H1 (cell line): ENCODE data around the gene AGAP1. TPM values are rescaled to one million over a fixed set of nuclear protein-coding genes. Genes with fewer than 3 reads are reported as not detected.
A peak's percentile ranks its signal among the peaks of the same experiment; 100 is the strongest.

ENCODE experiments used
- CTCF ChIA-PET: fragments of 300-600 bp; sonication (Branson Sonifier 250); formaldehyde crosslinking; loops from one replicate; lab custom pipeline; 2021; ENCODE audit not compliant: partially characterized antibody; lab: Charles Lee
- POLR2A ChIA-PET: fragments of 300-600 bp; sonication (Branson Sonifier 250); formaldehyde crosslinking; loops from one replicate; lab custom pipeline; 2021; ENCODE audit warnings: inconsistent platforms; ENCODE audit not compliant: partially characterized antibody; lab: Charles Lee
- DNase-seq, 2 experiments: peaks; one replicate each; pipeline versions ENCODE4 v3.0.0 to v3.0.0-alpha.2; 2010 to 2022; ENCODE audit warnings: low spot score in 2 of 2, low read depth in 1 of 2, mixed read lengths in 1 of 2
- FAIRE-seq: peaks from 2 replicates; lab custom pipeline; 2011; peaks lifted over from hg19 to GRCh38; lab: Jason Lieb, UNC
- H2AFZ ChIP-seq: 2 replicates; pipeline ENCODE4 v1.8.1; 2012; ENCODE audit warnings: low read length, inconsistent platforms
- H2AK5ac ChIP-seq: 2 replicates; pipeline ENCODE4 v1.6.1; 2013; ENCODE audit warnings: low read depth, low read length
- H2BK120ac ChIP-seq: replicated peaks from 2 replicates; pipeline ENCODE3; 2013; ENCODE audit warnings: low read depth, low read length, inconsistent platforms
- H2BK12ac ChIP-seq: 2 replicates; pipeline ENCODE4 v1.6.1; 2013; ENCODE audit warnings: low read depth, low read length
- H2BK15ac ChIP-seq: 2 replicates; pipeline ENCODE4 v1.6.1; 2013; ENCODE audit warnings: low read length
- H2BK20ac ChIP-seq: 2 replicates; pipeline ENCODE4 v1.6.1; 2013; ENCODE audit warnings: low read length
- H2BK5ac ChIP-seq: 2 replicates; pipeline ENCODE4 v1.6.1; 2013; ENCODE audit warnings: low read depth, low read length
- H3K14ac ChIP-seq: 2 replicates; pipeline ENCODE4 v1.6.1; 2013; ENCODE audit warnings: inconsistent platforms; ENCODE audit not compliant: insufficient read length
- H3K18ac ChIP-seq: 2 replicates; pipeline ENCODE4 v1.6.1; 2013; ENCODE audit warnings: low read length; ENCODE audit errors: extremely low read depth
- H3K23ac ChIP-seq: 2 replicates; pipeline ENCODE4 v1.6.1; 2013; ENCODE audit warnings: inconsistent platforms; ENCODE audit not compliant: insufficient read length
- H3K23me2 ChIP-seq: 2 replicates; pipeline ENCODE4 v1.6.1; 2013; ENCODE audit warnings: low read depth, low read length
- H3K27ac ChIP-seq: 2 replicates; pipeline ENCODE4 v1.6.1; 2011; ENCODE audit warnings: low read depth, low read length, inconsistent platforms
- H3K27me3 ChIP-seq, 4 experiments: replicated peaks in 1 of 4; 1 replicate in 1 of 4; 2 replicates in 3 of 4; pipeline versions ENCODE4 v1.6.1 to v1.8.1; 2011 to 2013; ENCODE audit warnings: low read length in 3 of 4, mild to moderate bottlenecking in 3 of 4, inconsistent platforms in 2 of 4, mixed read lengths in 2 of 4, moderate library complexity in 1 of 4; ENCODE audit not compliant: control insufficient read depth in 3 of 4, insufficient read depth in 3 of 4; ENCODE audit errors: extremely low read depth in 1 of 4
- H3K36me3 ChIP-seq, 4 experiments: 2 replicates each; pipeline versions ENCODE4 v1.6.1 to v1.8.1; 2011 to 2013; ENCODE audit warnings: mild to moderate bottlenecking in 4 of 4, low read length in 3 of 4, moderate library complexity in 2 of 4, control low read depth in 1 of 4, inconsistent platforms in 1 of 4; ENCODE audit not compliant: insufficient read depth in 4 of 4, control insufficient read depth in 2 of 4
- H3K4ac ChIP-seq: replicated peaks from 2 replicates; pipeline ENCODE3; 2013; ENCODE audit warnings: low read length, low read depth, mixed read lengths, inconsistent platforms; ENCODE audit not compliant: insufficient read length
- H3K4me1 ChIP-seq, 4 experiments: replicated peaks in 1 of 4; 1 replicate in 1 of 4; 2 replicates in 3 of 4; pipeline versions ENCODE4 v1.6.1 to v1.8.1; 2011 to 2013; ENCODE audit warnings: low read length in 3 of 4, inconsistent platforms in 2 of 4, mixed read lengths in 1 of 4; ENCODE audit not compliant: insufficient read depth in 4 of 4, control insufficient read depth in 3 of 4
- H3K4me2 ChIP-seq, 2 experiments: 2 replicates each; pipeline versions ENCODE4 v1.6.1 to v1.8.1; 2011 to 2013; ENCODE audit warnings: low read depth in 2 of 2, low read length in 2 of 2, control low read depth in 1 of 2, inconsistent platforms in 1 of 2, mild to moderate bottlenecking in 1 of 2; ENCODE audit not compliant: insufficient read depth in 1 of 2
- H3K4me3 ChIP-seq, 4 experiments: fragments of 200-600, 300-600 bp in 1 of 4; sonication (generic), shearing (Covaris generic), sonication (Bioruptor Twin) in 1 of 4; 2 replicates each; pipeline versions ENCODE4 v1.5.1 to v1.8.1; 2011 to 2016; ENCODE audit warnings: low read length in 4 of 4, low read depth in 3 of 4, control low read depth in 2 of 4, inconsistent platforms in 2 of 4, mild to moderate bottlenecking in 2 of 4, mixed read lengths in 1 of 4, moderate library complexity in 1 of 4; ENCODE audit not compliant: insufficient read depth in 2 of 4; ENCODE audit errors: extremely low read depth in 1 of 4
- H3K56ac ChIP-seq: replicated peaks from 2 replicates; pipeline ENCODE3; 2013; ENCODE audit warnings: low read depth, mild to moderate bottlenecking, mixed read lengths, low read length, inconsistent platforms; ENCODE audit not compliant: insufficient read length
- H3K79me1 ChIP-seq: 2 replicates; pipeline ENCODE4 v1.6.1; 2013; ENCODE audit warnings: low read depth, low read length, control low read depth
- H3K79me2 ChIP-seq, 2 experiments: 2 replicates each; pipeline versions ENCODE4 v1.6.1 to v1.8.1; 2012 to 2013; ENCODE audit warnings: low read length in 2 of 2, mild to moderate bottlenecking in 2 of 2, inconsistent platforms in 1 of 2; ENCODE audit not compliant: insufficient read depth in 2 of 2, control insufficient read depth in 1 of 2
- H3K9ac ChIP-seq, 4 experiments: replicated peaks in 1 of 4; 1 replicate in 1 of 4; 2 replicates in 3 of 4; pipeline versions ENCODE4 v1.6.1 to v1.8.1; 2011 to 2013; ENCODE audit warnings: low read depth in 3 of 4, low read length in 3 of 4, control low read depth in 2 of 4, mild to moderate bottlenecking in 2 of 4, moderate library complexity in 2 of 4, inconsistent platforms in 1 of 4; ENCODE audit errors: extremely low read depth in 1 of 4
- H3K9me3 ChIP-seq, 2 experiments: 2 replicates each; pipeline versions ENCODE4 v1.6.1 to v1.8.1; 2012 to 2013; ENCODE audit warnings: mild to moderate bottlenecking in 2 of 2, moderate library complexity in 2 of 2, control low read depth in 1 of 2, inconsistent platforms in 1 of 2, low read depth in 1 of 2, low read length in 1 of 2, mixed read lengths in 1 of 2; ENCODE audit not compliant: insufficient read depth in 2 of 2
- H4K20me1 ChIP-seq, 2 experiments: replicated peaks in 1 of 2; 2 replicates each; pipeline versions ENCODE3 to v1.8.1; 2011 to 2013; ENCODE audit warnings: inconsistent platforms in 2 of 2, low read length in 2 of 2, mild to moderate bottlenecking in 1 of 2; ENCODE audit not compliant: insufficient read depth in 2 of 2, control insufficient read depth in 1 of 2
- H4K5ac ChIP-seq: 2 replicates; pipeline ENCODE4 v1.6.1; 2013; ENCODE audit warnings: low read length, low read depth, mixed read lengths, inconsistent platforms; ENCODE audit not compliant: insufficient read length
- H4K8ac ChIP-seq: 2 replicates; pipeline ENCODE4 v1.8.0; 2013; ENCODE audit warnings: mild to moderate bottlenecking, moderate library complexity, low read length, inconsistent platforms; ENCODE audit not compliant: insufficient read depth; ENCODE audit errors: extremely low read depth
- H4K91ac ChIP-seq: replicated peaks from 2 replicates; pipeline ENCODE3; 2013; ENCODE audit warnings: low read length, mixed read lengths, inconsistent platforms; ENCODE audit not compliant: insufficient read length
- BRCA1 ChIP-seq: IDR thresholded peaks from 2 replicates; pipeline ENCODE4 v1.6.1; 2012; ENCODE audit warnings: low read depth, low read length, improper control_type of control experiment
- CREB1 ChIP-seq: IDR thresholded peaks from 2 replicates; pipeline ENCODE4 v1.6.1; 2012; ENCODE audit warnings: inconsistent platforms
- EP300 ChIP-seq, 2 experiments: IDR thresholded peaks; 1 replicate in 1 of 2; 2 replicates in 1 of 2; pipeline ENCODE4 v1.6.1; 2011 to 2012; ENCODE audit warnings: low read depth in 2 of 2, low read length in 2 of 2, mild to moderate bottlenecking in 2 of 2, borderline replicate concordance in 1 of 2, inconsistent platforms in 1 of 2, moderate library complexity in 1 of 2
- EZH2 ChIP-seq: fragments of 200-600 bp; sonication (generic); IDR thresholded peaks from 2 replicates; pipeline ENCODE4 v1.7.1; 2012; ENCODE audit warnings: low read depth, mild to moderate bottlenecking, moderate library complexity, low read length, inconsistent platforms; ENCODE audit not compliant: severe bottlenecking
- GABPA ChIP-seq: IDR thresholded peaks from 2 replicates; pipeline ENCODE4 v1.6.1; 2011; ENCODE audit warnings: mild to moderate bottlenecking, low read length, moderate library complexity, borderline replicate concordance; ENCODE audit not compliant: insufficient read depth
- POU5F1 ChIP-seq: IDR thresholded peaks from 2 replicates; pipeline ENCODE4 v1.6.1; 2011; ENCODE audit warnings: low read depth, mild to moderate bottlenecking, low read length, moderate library complexity
- RAD21 ChIP-seq, 2 experiments: IDR thresholded peaks in 1 of 2; conservative IDR thresholded peaks in 1 of 2; 2 replicates each; pipeline ENCODE4 v1.6.1; 2011; ENCODE audit warnings: low read depth in 2 of 2, low read length in 2 of 2, improper control_type of control experiment in 1 of 2, inconsistent platforms in 1 of 2, mild to moderate bottlenecking in 1 of 2, moderate library complexity in 1 of 2
- RXRA ChIP-seq: IDR thresholded peaks from 2 replicates; pipeline ENCODE4 v1.6.1; 2011; ENCODE audit warnings: low read depth, mild to moderate bottlenecking, low read length, moderate library complexity; ENCODE audit not compliant: insufficient read depth
- SP2 ChIP-seq: IDR thresholded peaks from 2 replicates; pipeline ENCODE4 v1.6.1; 2012; ENCODE audit warnings: mild to moderate bottlenecking, low read length, inconsistent platforms
- SP4 ChIP-seq: IDR thresholded peaks from 2 replicates; pipeline ENCODE4 v1.6.1; 2012; ENCODE audit warnings: low read length, inconsistent platforms
- TAF1 ChIP-seq: IDR thresholded peaks from 2 replicates; pipeline ENCODE4 v1.6.1; 2011; ENCODE audit warnings: mild to moderate bottlenecking, low read depth, low read length
- TEAD4 ChIP-seq: IDR thresholded peaks from 2 replicates; pipeline ENCODE4 v1.6.1; 2012; ENCODE audit warnings: low read depth, low read length, inconsistent platforms, mixed read lengths
- ZNF274 ChIP-seq: IDR thresholded peaks from 2 replicates; pipeline ENCODE4 v1.7.0; 2012; ENCODE audit warnings: low read length, borderline replicate concordance; ENCODE audit errors: extremely low read depth
- WGBS, 2 experiments: shearing (Covaris generic) in 1 of 2; methylation state at CpG; one replicate each; pipeline versions ENCODE4 v1.1.6 to v1.1.7; 2013 to 2015; ENCODE audit warnings: low lambda C conversion rate in 2 of 2, mixed read lengths in 2 of 2, inconsistent platforms in 1 of 2, low coverage in 1 of 2, missing lambda C conversion rate in 1 of 2; ENCODE audit not compliant: insufficient replicate concordance in 2 of 2, insufficient coverage in 1 of 2, insufficient read length in 1 of 2; ENCODE audit errors: extremely low coverage in 1 of 2, missing lambda C conversion rate in 1 of 2; 5-methylcytosine and 5-hydroxymethylcytosine counted together
- polyA plus RNA-seq, 7 experiments: library from polyadenylated mRNA; depleted of rRNA in 3 of 7; stranded (reverse) in 5 of 7; unstranded in 2 of 7; fragments of >200 nt in 5 of 7; fragments of 200-250 nt in 2 of 7; gene quantifications; 1 replicate in 5 of 7; 2 replicates in 1 of 7; 4 replicates in 1 of 7; pipeline versions ENCODE4 v1.2.1 to v1.2.3, GENCODE V29; 2011 to 2013; ENCODE audit warnings: missing spikeins in 2 of 7, mixed read lengths in 2 of 7
- total RNA-seq: library from RNA; stranded (reverse); fragmentation: NEBNext Ultra II Directional; extraction: Animal tissue kit (Norgen Biotek cat#: 25700); gene quantifications from 2 replicates; pipeline ENCODE4 v1.2.1, GENCODE V29; 2021

AGAP1 gene
- total and polyA plus RNA-seq, 2 of the 8 experiments (the other 6 are each of a cell fraction or from before 2014, with no cell fraction given) = 18.1 to 39.4 TPM

GRCh38 chr2:235715601-235716000 lies 221.8 kb downstream of the AGAP1 start:
- no peak for FAIRE-seq
- no peak overlapping the region for H2AK5ac ChIP-seq
- H3K18ac ChIP-seq = no peak overlapping the region
- H3K9me3 ChIP-seq = peaks cover 0 to 1% of the 10 kb centered on the region in 2 experiments; a peak in 1 of 4 replicates
- no peak overlapping the region for H4K5ac ChIP-seq
- H3K4me1 ChIP-seq = no peaks in the 10 kb centered on the region
- 92% methylated on average over 10 of the region's 10 CpGs; no CpG with 5 or more reads in 1 of the 2 experiments for WGBS, 2 experiments
- H4K91ac ChIP-seq = no peak overlapping the region
- no peak overlapping the region for H2BK120ac ChIP-seq
- H3K56ac ChIP-seq = no peak overlapping the region
- H3K79me2 ChIP-seq = peaks cover 0 to 3% of the 10 kb centered on the region in 2 experiments; a peak in 1 of 4 replicates
- no peak overlapping the region for H2AFZ ChIP-seq
- no peak overlapping the region for H3K4me2 ChIP-seq
- H3K23ac ChIP-seq = no peak overlapping the region
- no peak overlapping the region for H4K8ac ChIP-seq
- no peak overlapping the region for H3K14ac ChIP-seq
- H4K20me1 ChIP-seq = peaks cover 4 to 18% of the 10 kb centered on the region in 2 experiments
- no peak overlapping the region for H3K4me3 ChIP-seq
- peaks cover 0 to 9% (median under 1%) of the 10 kb centered on the region in 4 experiments; a peak in 3 of 8 replicates for H3K36me3 ChIP-seq
- POLR2A ChIA-PET = no interaction called here
- H2BK20ac ChIP-seq = no peak overlapping the region
- H2BK12ac ChIP-seq = no peak overlapping the region
- no peak overlapping the region for H3K27ac ChIP-seq
- no peak overlapping the region for H3K4ac ChIP-seq
- H2BK5ac ChIP-seq = 0 out of 2 replicates have a peak overlapping the region, but pooled peaks have one; percentile 35
- no peak overlapping the region for H2BK15ac ChIP-seq
- TF ChIP-seq RAD21 (IDR thresholded peaks at IDR 0.05 in 1 of 2, conservative IDR thresholded peaks at IDR 0.05 in 1 of 2; ENCODE audit: low read depth in 2 of 2, low read length in 2 of 2) (no peak), SP4 (no peak), CREB1 (no peak), EZH2 (no peak), POU5F1 (no peak), RXRA (no peak), TAF1 (no peak), TEAD4 (no peak), BRCA1 (no peak), ZNF274 (no peak), GABPA (no peak), SP2 (no peak), EP300 (IDR thresholded peaks at IDR 0.05; ENCODE audit: borderline replicate concordance in 1 of 2, low read depth in 2 of 2, low read length in 2 of 2) (no peak)
- TF ChIP-seq, all 59 proteins: peak for 0
- CTCF ChIA-PET = interaction anchor here (0.9 to 1.9 kb wide), 5 partner anchors 8 to 120 kb away, joined by 3 to 5 read pairs (median 3); no protein-coding TSS in a partner anchor
- H3K79me1 ChIP-seq = peaks cover 4% of the 10 kb centered on the region
- DNase-seq = no peak
- H3K27me3 ChIP-seq = no peaks in the 10 kb centered on the region
- no peaks in the 10 kb centered on the region for H3K23me2 ChIP-seq
- no peak overlapping the region for H3K9ac ChIP-seq
